Measurements from ENCODE around the gene ABCC11. TPM values are rescaled to one million over a fixed set of nuclear protein-coding genes. Genes with fewer than 3 reads are reported as not detected.

Gene ABCC11
- total RNA-seq, 1 donor: 0.43 TPM

DNA sequence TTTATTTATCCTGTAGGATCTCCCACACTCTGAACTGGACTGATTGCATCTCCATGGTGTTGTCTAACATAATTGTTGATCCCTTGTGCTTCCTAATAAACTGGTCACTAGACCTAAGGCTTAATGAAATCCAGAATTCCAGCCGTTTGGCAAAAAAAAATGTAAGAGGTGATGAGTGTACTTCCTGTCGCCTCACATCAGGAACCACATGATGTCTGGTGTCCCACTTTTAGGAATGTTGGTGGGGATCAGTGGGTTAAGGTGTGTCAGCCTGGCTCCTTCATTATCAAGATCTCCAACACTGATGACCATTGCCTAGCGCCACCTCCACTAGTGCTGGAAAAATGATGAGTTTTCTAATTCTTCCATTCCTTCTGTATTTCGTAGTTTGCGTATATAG lies 21.9 kb downstream of the ABCC11 start:
- no peak overlapping the region for H3K4me3 ChIP-seq (ENCODE audit: low read depth, low read length)
- TF ChIP-seq, protein P1, sequence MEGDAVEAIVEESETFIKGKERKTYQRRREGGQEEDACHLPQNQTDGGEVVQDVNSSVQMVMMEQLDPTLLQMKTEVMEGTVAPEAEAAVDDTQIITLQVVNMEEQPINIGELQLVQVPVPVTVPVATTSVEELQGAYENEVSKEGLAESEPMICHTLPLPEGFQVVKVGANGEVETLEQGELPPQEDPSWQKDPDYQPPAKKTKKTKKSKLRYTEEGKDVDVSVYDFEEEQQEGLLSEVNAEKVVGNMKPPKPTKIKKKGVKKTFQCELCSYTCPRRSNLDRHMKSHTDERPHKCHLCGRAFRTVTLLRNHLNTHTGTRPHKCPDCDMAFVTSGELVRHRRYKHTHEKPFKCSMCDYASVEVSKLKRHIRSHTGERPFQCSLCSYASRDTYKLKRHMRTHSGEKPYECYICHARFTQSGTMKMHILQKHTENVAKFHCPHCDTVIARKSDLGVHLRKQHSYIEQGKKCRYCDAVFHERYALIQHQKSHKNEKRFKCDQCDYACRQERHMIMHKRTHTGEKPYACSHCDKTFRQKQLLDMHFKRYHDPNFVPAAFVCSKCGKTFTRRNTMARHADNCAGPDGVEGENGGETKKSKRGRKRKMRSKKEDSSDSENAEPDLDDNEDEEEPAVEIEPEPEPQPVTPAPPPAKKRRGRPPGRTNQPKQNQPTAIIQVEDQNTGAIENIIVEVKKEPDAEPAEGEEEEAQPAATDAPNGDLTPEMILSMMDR (IDR thresholded peaks at IDR 0.05; ENCODE audit: insufficient read depth, low read depth, low read length): no peak
- no peak for DNase-seq (ENCODE audit: low read depth)

DNA sequence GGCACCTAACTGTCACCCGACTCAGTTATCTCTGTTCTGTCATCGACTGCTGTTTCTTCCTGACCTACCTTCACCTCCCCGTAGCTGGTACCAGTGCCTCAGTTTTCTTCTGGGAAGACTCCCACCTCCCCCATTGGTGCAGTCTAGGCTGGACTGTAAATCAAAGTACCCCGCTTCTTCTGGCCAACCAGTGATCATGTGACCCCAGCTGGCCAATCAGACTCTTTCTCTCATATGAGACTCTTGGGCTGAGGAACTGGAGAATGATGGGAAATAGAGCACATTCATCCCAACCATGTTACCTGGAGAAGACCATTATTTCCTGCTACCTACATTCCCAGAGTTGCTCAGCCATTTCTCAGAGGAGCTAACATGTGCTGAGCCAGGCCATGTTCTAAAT lies 23.8 kb downstream of the ABCC11 start:
- TF ChIP-seq, protein P1 (IDR thresholded peaks at IDR 0.05; ENCODE audit: insufficient read depth, low read depth, low read length): no peak
- no peak for DNase-seq (ENCODE audit: low read depth)

DNA sequence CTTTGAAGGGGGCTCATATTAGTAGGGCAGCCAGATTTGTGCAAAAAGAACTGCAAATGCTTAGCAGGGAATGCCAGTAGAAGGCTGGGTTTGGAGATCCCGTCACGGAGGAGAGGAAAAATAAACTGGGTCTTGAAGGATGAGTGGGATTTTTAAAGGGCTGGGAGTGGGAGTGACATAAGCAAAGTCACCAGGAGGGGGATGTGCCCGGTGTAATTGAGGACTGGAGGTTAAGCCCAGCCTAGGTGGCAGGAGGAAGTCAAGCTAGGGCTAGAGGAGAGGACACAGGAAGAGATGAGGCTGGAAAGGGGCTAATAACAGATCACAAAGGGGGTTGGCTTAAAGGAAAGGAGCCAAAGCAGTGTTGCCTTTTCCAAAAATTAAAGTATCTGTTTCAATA lies 26.4 kb downstream of the ABCC11 start:
- no peak overlapping the region for H3K4me3 ChIP-seq (ENCODE audit: low read depth, low read length)
- no peak for DNase-seq (ENCODE audit: low read depth)
- TF ChIP-seq, protein P1 (IDR thresholded peaks at IDR 0.05; ENCODE audit: insufficient read depth, low read depth, low read length): no peak

More for the DNA sequence above, 23.8 kb downstream of the ABCC11 start:
- H3K4me3 ChIP-seq (ENCODE audit: low read depth, low read length): no peak overlapping the region

DNA sequence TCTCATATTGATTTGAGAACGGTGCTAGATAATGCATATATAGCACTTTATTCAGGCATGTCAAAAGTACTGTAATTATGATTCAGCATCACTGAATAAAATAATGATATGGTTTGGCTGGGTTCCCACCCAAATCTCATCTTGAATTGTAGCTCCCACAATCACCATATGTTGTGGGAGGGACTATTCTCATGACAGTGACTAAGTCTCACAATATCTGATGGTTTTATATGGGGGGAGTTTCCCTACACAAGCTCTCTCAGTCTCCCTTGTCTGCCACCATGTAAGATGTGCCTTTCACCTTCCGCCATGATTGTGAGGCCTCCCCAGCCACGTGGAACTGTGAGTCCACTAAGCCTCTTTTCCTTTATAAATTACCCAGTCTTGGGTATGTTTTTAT lies 28.9 kb downstream of the ABCC11 start:
- no peak overlapping the region for H3K4me3 ChIP-seq (ENCODE audit: low read depth, low read length)
- TF ChIP-seq, protein P1 (IDR thresholded peaks at IDR 0.05; ENCODE audit: insufficient read depth, low read depth, low read length): no peak
- DNase-seq (ENCODE audit: low read depth): no peak

DNA sequence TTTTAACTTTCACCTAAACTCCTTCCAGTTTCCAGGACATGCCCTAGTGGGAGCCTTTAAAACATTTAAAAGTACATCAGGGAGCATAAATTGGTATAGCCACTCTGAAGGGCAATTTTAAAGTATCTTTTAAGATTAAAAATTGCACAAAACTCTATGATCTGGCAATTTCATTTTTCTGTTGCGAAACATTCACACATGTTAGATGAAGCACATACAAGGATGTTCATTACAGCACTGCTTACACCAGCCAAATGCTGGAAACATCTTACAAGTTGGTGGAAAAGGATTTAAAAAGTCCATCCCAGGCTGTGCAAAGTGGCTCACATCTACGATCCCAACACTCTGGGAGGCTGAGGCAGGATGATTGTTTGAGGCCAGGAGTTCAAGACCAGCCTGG lies 29.6 kb downstream of the ABCC11 start:
- no peak overlapping the region for H3K4me3 ChIP-seq (ENCODE audit: low read depth, low read length)
- TF ChIP-seq, protein P1 (IDR thresholded peaks at IDR 0.05; ENCODE audit: insufficient read depth, low read depth, low read length): no peak
- no peak for DNase-seq (ENCODE audit: low read depth)

DNA sequence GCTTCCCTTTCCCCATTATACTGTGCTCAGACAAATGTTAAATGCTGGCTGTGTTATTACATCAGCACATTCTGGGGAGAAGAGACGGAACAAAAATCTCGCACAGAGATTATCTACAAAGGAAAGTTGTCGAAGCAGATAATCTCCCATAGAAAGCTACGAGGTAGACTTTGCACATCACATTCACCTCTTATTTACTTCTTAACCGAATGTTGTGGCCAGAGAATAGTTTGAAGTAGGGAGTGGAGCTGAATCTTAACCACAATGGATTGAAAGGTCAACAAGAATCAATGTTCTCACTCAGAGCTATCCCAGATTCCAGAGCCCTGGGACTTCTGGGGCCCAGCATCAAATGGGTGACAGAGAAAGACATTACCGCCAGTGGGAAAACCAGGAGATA lies 31.6 kb downstream of the ABCC11 start:
- no peak overlapping the region for H3K4me3 ChIP-seq (ENCODE audit: low read depth, low read length)
- DNase-seq (ENCODE audit: low read depth): no peak
- TF ChIP-seq, protein P1 (IDR thresholded peaks at IDR 0.05; ENCODE audit: insufficient read depth, low read depth, low read length): no peak

DNA sequence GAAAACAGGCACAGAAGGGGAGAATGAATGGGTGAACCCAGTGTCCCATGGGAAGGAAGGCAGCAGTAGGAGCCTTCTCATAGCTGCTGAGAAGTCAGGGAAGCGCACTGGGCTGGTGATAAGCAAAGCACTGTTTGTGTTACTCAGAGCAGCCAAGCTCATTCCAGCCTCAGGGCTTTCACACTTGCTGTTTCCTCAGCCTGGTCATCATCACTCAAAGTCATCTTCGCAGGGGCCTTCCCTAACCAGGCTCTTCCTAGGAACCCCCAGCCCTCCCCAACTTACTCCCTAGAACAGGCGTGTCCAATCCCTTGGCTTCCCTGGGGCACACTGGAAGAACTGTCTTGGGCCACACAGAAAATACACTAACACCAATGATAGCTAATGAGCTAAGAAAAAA lies 35.3 kb downstream of the ABCC11 start:
- H3K4me3 ChIP-seq (ENCODE audit: low read depth, low read length): no peak overlapping the region
- TF ChIP-seq, protein P1 (IDR thresholded peaks at IDR 0.05; ENCODE audit: insufficient read depth, low read depth, low read length): no peak
- DNase-seq (ENCODE audit: low read depth): no peak

All from fibroblast of villous mesenchyme (primary cell).